Measurements from ENCODE around the gene RSPH1. TPM values are rescaled to one million over a fixed set of nuclear protein-coding genes. Genes with fewer than 3 reads are reported as not detected.

The RSPH1 gene
- total RNA-seq, 1 donor: not detected

DNA sequence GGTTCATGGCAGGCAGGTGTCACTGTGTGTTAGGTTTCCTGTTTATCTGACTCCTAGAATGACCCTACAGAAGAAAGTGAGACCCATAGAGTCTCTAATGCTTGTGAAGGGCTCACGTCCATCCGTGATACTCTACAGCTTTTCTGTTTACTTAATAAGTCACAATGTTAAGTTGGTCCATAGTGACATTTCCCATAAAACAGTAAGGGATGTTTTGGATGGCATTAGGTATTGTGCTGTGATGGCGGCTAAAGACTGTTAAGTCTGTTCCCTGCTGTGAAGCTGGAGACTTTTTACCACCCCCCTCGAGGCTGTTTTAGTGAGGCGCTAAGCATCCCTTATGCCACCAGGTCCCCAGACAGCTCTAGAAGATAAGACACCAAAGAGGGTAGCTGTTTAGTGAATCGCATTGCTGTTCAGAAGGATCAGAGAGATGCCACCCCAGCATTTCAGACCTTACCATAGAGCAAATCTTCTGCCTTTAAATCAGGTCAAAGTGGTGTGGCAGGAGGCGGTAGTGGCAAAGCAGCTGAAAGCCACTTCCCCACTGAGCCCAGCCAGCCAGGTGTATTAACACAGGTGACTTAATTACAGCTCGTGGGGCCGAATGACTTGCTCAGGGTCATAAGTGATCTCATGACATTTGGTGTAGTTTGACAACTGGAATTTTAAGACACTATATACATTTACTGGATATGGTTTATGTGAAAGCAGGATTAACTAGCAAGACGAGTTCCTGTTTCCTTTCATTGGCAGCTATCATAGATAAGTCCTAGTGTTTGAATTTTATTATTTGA is 42.7 kb upstream of the RSPH1 start:
- TF ChIP-seq, protein P1, sequence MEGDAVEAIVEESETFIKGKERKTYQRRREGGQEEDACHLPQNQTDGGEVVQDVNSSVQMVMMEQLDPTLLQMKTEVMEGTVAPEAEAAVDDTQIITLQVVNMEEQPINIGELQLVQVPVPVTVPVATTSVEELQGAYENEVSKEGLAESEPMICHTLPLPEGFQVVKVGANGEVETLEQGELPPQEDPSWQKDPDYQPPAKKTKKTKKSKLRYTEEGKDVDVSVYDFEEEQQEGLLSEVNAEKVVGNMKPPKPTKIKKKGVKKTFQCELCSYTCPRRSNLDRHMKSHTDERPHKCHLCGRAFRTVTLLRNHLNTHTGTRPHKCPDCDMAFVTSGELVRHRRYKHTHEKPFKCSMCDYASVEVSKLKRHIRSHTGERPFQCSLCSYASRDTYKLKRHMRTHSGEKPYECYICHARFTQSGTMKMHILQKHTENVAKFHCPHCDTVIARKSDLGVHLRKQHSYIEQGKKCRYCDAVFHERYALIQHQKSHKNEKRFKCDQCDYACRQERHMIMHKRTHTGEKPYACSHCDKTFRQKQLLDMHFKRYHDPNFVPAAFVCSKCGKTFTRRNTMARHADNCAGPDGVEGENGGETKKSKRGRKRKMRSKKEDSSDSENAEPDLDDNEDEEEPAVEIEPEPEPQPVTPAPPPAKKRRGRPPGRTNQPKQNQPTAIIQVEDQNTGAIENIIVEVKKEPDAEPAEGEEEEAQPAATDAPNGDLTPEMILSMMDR (IDR thresholded peaks at IDR 0.05; ENCODE audit: extremely low read depth, low read depth, low read length): no peak
- Histone ChIP-seq H3K27ac (ENCODE audit: low read depth, low read length) (no peak overlapping the region), H3K36me3 (ENCODE audit: insufficient read depth, low read length) (no peaks in the 10 kb centered on the region), H2AFZ (ENCODE audit: low read length) (no peak overlapping the region), H3K79me2 (ENCODE audit: insufficient read depth, low read length) (no peaks in the 10 kb centered on the region), H3K9me3 (ENCODE audit: low read depth, low read length) (no peaks in the 10 kb centered on the region), H3K4me2 (ENCODE audit: insufficient read depth, low read length) (no peak overlapping the region), H3K27me3 (ENCODE audit: insufficient read depth, low read length) (peaks cover 6% of the 10 kb centered on the region), H3K4me1 (ENCODE audit: insufficient read depth, low read length) (no peaks in the 10 kb centered on the region), H4K20me1 (ENCODE audit: insufficient read depth, low read length) (no peaks in the 10 kb centered on the region), H3K4me3 (ENCODE audit: insufficient read depth, low read length) (no peak overlapping the region)
- DNase-seq (ENCODE audit: insufficient read length, low spot score, missing footprints): no peak

DNA sequence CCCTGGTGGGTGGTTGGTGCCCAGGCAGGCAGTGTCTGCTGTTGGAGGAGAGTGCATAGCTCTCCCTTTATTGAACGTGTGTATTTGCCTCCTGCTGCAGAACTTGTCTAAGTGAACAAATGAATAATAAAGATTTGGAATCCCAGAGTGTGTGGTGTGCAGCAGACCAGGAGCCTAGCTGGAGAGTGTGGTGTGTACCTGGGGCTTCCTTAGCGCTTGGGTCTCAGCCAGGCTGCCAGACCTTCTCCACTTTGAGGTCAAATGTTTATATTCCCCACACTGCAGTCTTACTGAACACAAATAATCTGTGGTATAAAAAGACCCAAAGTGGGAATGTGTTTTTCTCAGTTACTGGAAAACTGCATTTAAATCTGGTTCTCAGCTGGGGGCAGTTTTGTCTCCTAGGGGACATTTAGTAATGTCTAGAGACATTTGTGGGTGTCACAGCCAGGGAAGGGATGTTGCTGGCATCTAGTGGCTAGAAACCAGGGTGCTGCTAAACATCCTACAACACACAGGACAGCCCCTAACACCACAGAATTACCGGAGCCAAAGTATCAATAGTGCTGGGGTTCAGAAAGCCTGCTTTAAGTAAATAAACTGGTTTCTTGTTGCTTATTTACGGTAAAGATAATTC is 41.2 kb upstream of the RSPH1 start:
- Histone ChIP-seq H3K4me3 (ENCODE audit: insufficient read depth, low read length) (no peak overlapping the region), H3K27me3 (ENCODE audit: insufficient read depth, low read length) (peaks cover 6% of the 10 kb centered on the region), H3K9me3 (ENCODE audit: low read depth, low read length) (no peaks in the 10 kb centered on the region), H3K36me3 (ENCODE audit: insufficient read depth, low read length) (no peaks in the 10 kb centered on the region), H3K4me2 (ENCODE audit: insufficient read depth, low read length) (no peak overlapping the region), H3K79me2 (ENCODE audit: insufficient read depth, low read length) (no peaks in the 10 kb centered on the region), H3K4me1 (ENCODE audit: insufficient read depth, low read length) (no peaks in the 10 kb centered on the region), H4K20me1 (ENCODE audit: insufficient read depth, low read length) (no peaks in the 10 kb centered on the region), H2AFZ (ENCODE audit: low read length) (no peak overlapping the region), H3K27ac (ENCODE audit: low read depth, low read length) (no peak overlapping the region)
- TF ChIP-seq, protein P1 (IDR thresholded peaks at IDR 0.05; ENCODE audit: extremely low read depth, low read depth, low read length): peak; percentile 38
- no peak for DNase-seq (ENCODE audit: insufficient read length, low spot score, missing footprints)

GRCh38 chr21:42536601-42537000 is 40.6 kb upstream of the RSPH1 start:
- H4K20me1 ChIP-seq (ENCODE audit: insufficient read depth, low read length): no peaks in the 10 kb centered on the region
- no peaks in the 10 kb centered on the region for H3K36me3 ChIP-seq (ENCODE audit: insufficient read depth, low read length)
- DNase-seq (ENCODE audit: insufficient read length, low spot score, missing footprints): no peak
- no peaks in the 10 kb centered on the region for H3K9me3 ChIP-seq (ENCODE audit: low read depth, low read length)
- H3K27me3 ChIP-seq (ENCODE audit: insufficient read depth, low read length): peaks cover 9% of the 10 kb centered on the region
- no peak overlapping the region for H3K4me3 ChIP-seq (ENCODE audit: insufficient read depth, low read length)
- no peak overlapping the region for H2AFZ ChIP-seq (ENCODE audit: low read length)
- no peaks in the 10 kb centered on the region for H3K79me2 ChIP-seq (ENCODE audit: insufficient read depth, low read length)
- no peak overlapping the region for H3K4me2 ChIP-seq (ENCODE audit: insufficient read depth, low read length)
- no peak overlapping the region for H3K27ac ChIP-seq (ENCODE audit: low read depth, low read length)
- TF ChIP-seq, protein P1 (IDR thresholded peaks at IDR 0.05; ENCODE audit: extremely low read depth, low read depth, low read length): no peak
- H3K4me1 ChIP-seq (ENCODE audit: insufficient read depth, low read length): no peaks in the 10 kb centered on the region

GRCh38 chr21:42535602-42536171 is 39.7 kb upstream of the RSPH1 start:
- Histone ChIP-seq H3K9me3 (ENCODE audit: low read depth, low read length) (no peaks in the 10 kb centered on the region), H3K4me2 (ENCODE audit: insufficient read depth, low read length) (no peak overlapping the region), H4K20me1 (ENCODE audit: insufficient read depth, low read length) (no peaks in the 10 kb centered on the region), H3K79me2 (ENCODE audit: insufficient read depth, low read length) (no peaks in the 10 kb centered on the region), H3K27me3 (ENCODE audit: insufficient read depth, low read length) (peaks cover 16% of the 10 kb centered on the region), H3K4me3 (ENCODE audit: insufficient read depth, low read length) (no peak overlapping the region), H3K27ac (ENCODE audit: low read depth, low read length) (no peak overlapping the region), H2AFZ (ENCODE audit: low read length) (no peak overlapping the region), H3K36me3 (ENCODE audit: insufficient read depth, low read length) (no peaks in the 10 kb centered on the region), H3K4me1 (ENCODE audit: insufficient read depth, low read length) (no peaks in the 10 kb centered on the region)
- TF ChIP-seq, protein P1 (IDR thresholded peaks at IDR 0.05; ENCODE audit: extremely low read depth, low read depth, low read length): no peak
- DNase-seq (ENCODE audit: insufficient read length, low spot score, missing footprints): no peak
